Adipocyte (in vitro differentiated cells): ENCODE results near the gene PARN.

Experiments
- DNase-seq: peaks from one replicate; pipeline ENCODE4 v3.0.0-alpha.2; 2015; ENCODE audit warnings: low read depth
- H3K27me3 ChIP-seq: replicated peaks from 2 replicates; pipeline ENCODE4 v1.7.0; 2013; ENCODE audit warnings: mild to moderate bottlenecking, low read length, moderate library complexity; ENCODE audit not compliant: control insufficient read depth, insufficient read depth
- H3K36me3 ChIP-seq: 2 replicates; pipeline ENCODE4 v1.7.0; 2013; ENCODE audit warnings: low read length, mild to moderate bottlenecking, moderate library complexity; ENCODE audit not compliant: control insufficient read depth, insufficient read depth, severe bottlenecking
- H3K4me1 ChIP-seq: 2 replicates; pipeline ENCODE4 v1.7.0; 2013; ENCODE audit warnings: mild to moderate bottlenecking, low read length, moderate library complexity; ENCODE audit not compliant: control insufficient read depth, insufficient read depth
- H3K4me3 ChIP-seq: 2 replicates; pipeline ENCODE4 v1.7.0; 2013; ENCODE audit warnings: mild to moderate bottlenecking, low read length, moderate library complexity
- H3K9ac ChIP-seq: 2 replicates; pipeline ENCODE4 v1.7.0; 2013; ENCODE audit warnings: mild to moderate bottlenecking, low read length, moderate library complexity
- H3K9me3 ChIP-seq: 2 replicates; pipeline ENCODE4 v1.7.0; 2013; ENCODE audit warnings: mild to moderate bottlenecking, low read length, moderate library complexity; ENCODE audit not compliant: control insufficient read depth

Gene PARN

DNA sequence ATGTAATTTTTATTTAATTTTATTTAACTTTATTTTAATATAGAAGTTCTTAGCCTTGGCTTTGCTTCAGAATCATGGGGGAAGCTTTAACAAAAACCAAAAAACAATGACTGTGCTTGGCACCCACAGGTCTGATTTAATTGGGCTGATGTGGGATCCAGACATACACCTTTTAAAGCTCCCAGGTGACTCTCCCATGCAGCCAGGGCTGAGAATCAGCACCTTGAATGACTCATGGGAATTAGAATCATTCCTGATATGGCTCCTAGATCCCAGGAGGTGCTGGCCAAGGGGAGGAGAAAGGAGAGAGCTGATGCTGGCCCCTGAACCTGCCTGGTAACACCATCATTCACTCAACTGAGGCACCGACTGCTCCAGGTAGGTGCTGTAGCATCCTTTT, 240.7 kb downstream of the PARN start:
- no peak overlapping the region for H3K9ac ChIP-seq
- no peak overlapping the region for H3K4me3 ChIP-seq
- DNase-seq, result no peak
- H3K27me3 ChIP-seq, result no peaks in the 10 kb centered on the region
- H3K4me1 ChIP-seq, result no peaks in the 10 kb centered on the region
- H3K36me3 ChIP-seq, result no peaks in the 10 kb centered on the region
- H3K9me3 ChIP-seq, result peaks cover 7% of the 10 kb centered on the region

DNA sequence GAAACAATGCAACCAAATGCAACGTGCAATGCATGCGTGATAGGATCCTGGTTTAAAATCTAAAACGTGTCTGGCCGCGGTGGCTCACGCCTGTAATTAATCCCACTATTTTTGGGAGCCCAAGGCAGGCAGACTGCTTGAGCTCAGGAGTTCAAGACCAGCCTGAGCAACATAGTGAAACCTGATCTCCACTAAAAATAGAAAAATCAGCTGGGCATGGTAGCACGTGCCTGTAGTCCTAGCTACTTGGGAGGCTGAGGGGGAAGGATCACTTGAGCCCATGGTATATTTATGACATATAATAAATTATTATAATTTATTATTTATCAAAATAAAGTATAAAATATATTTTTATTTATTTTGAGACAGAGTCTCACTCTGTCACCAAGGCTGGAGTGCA, 241.8 kb downstream of the PARN start:
- no peaks in the 10 kb centered on the region for H3K36me3 ChIP-seq
- no peaks in the 10 kb centered on the region for H3K27me3 ChIP-seq
- no peak overlapping the region for H3K4me3 ChIP-seq
- H3K9me3 ChIP-seq, result peaks cover 7% of the 10 kb centered on the region
- H3K4me1 ChIP-seq, result no peaks in the 10 kb centered on the region
- DNase-seq, result no peak
- no peak overlapping the region for H3K9ac ChIP-seq

GRCh38 chr16:14386115-14386514, 243.9 kb downstream of the PARN start:
- no peak overlapping the region for H3K4me3 ChIP-seq
- no peak overlapping the region for H3K9ac ChIP-seq
- H3K36me3 ChIP-seq, result no peaks in the 10 kb centered on the region
- peaks cover 7% of the 10 kb centered on the region for H3K9me3 ChIP-seq
- no peaks in the 10 kb centered on the region for H3K27me3 ChIP-seq
- H3K4me1 ChIP-seq, result no peaks in the 10 kb centered on the region
- DNase-seq, result no peak
